Fibroblast of skin of left biceps (primary cell): ENCODE measurements around the gene RBM38.
A peak's percentile ranks its signal among the peaks of the same experiment; 100 is the strongest.
"Not testable (repeated sequence)": the region's sequence is repeated elsewhere in the genome, so short reads cannot be mapped to it uniquely, and the experiment has no call there.

Source experiments
- DNase-seq, 2 experiments: peaks; one replicate each; pipeline ENCODE4 v3.0.0-alpha.2; 2013; ENCODE audit warnings: low read depth in 2 of 2

The RBM38 gene

DNA sequence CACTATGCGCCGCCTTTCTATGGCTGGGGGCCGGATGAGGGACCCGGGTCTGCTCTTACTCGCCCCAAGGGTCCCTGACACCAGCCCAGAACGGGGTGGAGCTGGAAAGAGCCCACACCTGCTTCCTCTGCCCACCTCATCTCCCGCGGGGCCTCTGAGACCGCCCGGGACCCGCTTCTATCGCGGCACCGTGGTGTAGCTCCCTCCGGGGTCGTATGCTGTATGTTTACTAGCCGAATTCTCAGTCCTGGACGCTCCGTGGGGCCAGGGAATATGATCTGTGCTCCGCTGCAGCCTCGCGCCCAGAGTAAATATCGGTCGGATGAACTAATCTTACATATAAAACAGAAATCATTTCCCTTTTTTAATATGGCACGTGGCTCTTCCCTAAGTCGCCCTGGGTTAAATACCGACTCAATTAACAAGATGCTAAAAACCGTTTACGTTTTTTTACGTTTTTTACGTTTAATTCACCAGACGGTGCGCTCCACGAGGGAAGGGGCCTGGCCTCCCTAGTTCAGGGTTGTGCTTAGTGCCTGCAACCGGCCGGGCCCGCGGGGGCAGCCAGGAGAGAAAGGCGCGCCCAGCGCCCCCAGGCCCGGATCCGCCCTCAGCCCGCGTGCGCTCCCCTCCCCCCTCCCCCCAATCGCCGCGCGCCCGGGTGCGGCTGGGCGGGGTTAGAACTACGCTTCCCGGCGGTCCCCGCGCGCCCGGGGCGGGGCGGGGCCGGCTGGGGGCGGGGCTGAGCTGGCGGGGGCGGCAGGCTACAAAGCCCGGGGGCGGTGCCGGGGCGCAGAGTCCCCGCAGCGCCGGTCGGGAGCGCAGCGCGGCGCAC lies at the start of gene RBM38:
Gene RBM38, plus strand, starts transcription at position 793 of the 835 bp plus-strand sequence. CDS start 186 bp downstream, outside the sequence.
- peak; percentile 24 to 36 for DNase-seq

DNA sequence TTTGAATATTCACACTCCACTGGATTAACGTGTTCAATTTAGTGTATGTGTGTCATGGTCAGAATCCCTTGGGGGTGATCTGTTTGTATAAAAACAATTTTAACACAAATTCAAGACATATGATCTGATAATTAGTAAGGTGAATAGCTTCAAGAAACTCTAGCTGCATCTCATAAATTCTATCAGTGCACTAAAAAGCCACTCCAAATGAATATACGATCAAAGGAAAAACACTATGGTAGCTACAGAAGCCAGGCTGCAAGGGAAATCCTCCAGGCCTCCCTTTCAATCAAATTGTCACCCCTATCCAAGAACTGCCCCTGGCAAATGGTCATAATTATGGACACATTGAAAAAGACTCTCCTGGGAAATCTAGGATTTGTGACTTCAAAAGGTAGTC lies 49.5 kb upstream of the RBM38 start:
- DNase-seq: no peak

DNA sequence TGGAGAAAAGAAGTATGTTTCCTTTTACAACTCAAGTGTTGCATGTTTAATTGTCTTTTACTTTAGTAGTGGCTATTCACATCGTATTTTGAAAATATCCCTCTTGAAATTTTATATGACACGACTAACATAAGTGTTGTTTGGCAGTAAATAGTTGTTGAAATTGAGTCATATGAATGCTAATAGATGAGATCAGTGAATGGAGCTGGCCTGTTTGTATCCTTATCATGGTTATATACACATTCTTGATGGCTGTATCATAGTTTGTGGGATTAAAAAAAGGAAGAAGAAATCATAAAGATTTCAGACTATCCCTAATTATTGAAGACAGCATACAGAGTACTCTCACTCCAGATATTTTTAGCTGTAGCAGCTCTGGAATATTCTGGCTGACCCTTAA lies 48.4 kb upstream of the RBM38 start:
- DNase-seq: no peak

DNA sequence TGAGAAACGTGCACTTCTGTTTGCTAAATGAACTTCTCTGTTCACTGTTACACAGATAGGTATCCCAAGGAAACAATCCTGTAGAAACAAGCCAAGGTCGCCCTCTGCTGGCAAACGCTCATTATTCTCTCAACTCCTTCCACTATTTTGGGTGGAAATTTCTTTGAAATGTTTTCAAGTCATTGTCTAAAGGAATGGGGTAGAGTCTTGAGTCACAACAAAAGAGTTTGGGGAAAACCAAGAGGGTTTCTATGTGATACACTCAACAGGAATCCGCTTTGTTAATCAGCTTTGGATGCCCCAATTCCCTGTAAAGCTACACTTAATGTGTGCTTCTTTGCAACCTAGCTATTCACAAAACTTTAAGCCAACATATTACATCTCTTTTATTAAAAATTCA lies 44.7 kb upstream of the RBM38 start:
- peak; percentile 33 to 42 for DNase-seq

DNA sequence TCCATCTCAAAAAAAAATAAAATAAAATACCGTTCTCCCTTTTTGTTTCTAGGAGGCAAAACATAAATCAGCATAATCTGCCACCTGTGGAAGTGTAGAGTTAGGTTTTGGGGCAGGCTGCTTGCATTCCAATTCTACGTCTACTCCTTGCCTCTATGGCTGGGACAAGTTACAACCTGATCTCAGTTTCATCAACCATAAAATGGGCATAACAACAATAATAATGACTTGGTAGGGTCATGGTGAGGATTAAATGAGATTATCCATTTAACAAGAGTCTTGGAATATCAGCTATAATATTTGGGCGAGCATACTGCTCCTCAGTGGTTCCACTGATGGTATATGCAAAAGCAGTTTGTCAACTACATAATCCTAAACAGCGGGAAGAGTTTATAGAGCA lies 43.8 kb upstream of the RBM38 start:
- DNase-seq: no peak

DNA sequence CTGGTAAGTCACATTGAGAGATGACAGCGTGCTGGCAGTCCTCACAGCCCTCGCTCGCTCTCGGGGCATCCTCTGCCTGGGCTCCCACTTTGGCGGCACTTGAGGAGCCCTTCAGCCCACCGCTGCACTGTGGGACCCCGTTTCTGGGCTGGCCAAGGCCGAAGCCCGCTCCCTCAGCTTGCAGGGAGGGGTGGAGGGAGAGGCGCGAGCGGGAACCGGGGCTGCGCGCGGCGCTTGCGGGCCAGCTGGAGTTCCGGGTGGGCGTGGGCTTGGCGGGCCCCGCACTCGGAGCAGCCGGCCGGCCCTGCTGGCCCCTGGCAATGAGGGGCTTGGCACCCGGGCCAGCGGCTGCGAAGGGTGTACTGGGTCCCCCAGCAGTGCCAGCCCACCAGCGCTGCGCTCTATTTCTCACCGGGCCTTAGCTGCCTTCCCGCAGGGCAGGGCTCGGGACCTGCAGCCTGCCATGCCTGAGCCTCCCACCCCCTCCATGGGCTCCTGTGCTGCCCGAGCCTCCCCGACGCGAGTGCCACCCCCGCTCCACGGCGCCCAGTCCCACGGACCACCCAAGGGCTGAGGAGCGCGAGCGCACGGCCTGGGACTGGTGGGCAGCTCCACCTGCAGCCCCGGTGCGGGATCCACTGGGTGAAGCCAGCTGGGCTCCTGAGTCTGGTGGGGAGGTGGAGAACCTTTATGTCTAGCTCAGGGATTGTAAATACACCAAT lies 42.8 kb upstream of the RBM38 start:
- DNase-seq: not testable (repeated sequence)

DNA sequence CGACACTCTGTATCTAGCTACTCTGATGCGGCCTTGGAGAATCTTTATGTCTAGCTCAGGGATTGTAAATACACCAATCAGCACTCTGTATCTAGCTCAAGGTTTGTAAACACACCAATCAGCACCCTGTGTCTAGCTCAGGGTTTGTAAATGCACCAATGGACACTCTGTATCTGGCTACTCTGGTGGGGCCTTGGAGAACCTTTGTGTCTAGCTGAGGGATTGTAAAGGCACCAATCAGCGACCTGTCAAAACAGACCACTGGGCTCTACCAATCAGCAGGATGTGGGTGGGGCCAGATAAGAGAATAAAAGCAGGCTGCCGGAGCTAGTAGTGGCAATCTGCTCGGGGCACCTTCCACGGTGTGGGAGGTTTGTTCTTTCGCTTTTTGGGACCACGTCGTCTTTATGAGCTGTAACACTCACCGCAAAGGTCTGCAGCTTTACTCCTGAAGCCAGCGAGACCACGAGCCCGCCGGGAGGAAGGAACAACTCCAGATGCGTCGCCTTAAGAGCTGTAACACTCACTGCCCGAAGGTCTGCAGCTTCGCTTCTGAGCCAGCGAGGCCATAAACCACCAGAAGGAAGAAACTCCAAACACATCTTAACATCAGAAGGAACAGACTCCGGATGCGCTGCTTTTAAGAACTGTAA lies 42.1 kb upstream of the RBM38 start:
- DNase-seq: not testable (repeated sequence)

DNA sequence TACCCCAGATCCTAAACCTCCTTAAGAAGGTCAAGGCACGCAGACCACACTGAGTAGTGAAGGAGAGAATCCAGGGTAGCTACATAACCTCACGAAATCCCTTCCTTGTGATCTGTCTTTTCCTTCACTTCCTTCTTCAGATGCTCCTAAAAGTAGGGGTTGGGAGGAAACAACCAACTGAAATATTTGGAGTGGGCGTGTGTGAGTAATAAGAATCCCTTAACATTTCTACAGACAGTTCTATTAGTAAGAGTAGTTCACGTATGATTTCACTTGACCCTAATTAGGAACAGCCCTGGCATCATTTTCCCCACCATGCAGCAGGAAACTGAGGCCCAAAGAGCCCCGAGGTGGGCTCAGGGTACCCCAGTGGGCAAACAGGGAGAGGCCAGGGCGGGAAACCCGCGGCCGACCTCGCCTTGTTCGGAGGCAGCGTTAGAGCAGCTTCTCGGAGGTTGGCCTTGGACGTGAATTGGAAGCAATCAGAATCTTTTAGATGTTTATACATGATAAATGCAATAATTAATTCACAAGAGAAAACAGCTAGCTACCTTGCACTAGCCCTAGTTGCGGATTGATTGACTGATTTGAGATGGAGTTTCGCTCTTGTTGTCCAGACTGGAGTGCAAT lies 41.0 kb upstream of the RBM38 start:
- DNase-seq: no peak

DNA sequence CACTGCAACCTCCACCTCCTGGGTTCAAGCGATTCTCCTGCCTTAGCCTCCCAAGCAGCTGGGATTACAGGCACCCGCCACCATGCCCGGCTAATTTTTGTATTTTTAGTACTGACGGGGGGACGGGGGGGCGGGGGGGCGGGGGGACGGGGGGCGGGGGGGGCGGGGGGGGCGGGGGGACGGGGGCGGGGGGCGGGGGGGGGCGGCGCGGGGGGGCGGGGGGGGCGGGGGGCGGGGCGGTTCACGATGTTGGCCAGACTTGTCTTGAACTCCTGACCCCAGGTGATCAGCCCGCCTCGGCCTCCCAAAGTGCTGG lies 40.5 kb upstream of the RBM38 start:
- DNase-seq: not testable (repeated sequence)

DNA sequence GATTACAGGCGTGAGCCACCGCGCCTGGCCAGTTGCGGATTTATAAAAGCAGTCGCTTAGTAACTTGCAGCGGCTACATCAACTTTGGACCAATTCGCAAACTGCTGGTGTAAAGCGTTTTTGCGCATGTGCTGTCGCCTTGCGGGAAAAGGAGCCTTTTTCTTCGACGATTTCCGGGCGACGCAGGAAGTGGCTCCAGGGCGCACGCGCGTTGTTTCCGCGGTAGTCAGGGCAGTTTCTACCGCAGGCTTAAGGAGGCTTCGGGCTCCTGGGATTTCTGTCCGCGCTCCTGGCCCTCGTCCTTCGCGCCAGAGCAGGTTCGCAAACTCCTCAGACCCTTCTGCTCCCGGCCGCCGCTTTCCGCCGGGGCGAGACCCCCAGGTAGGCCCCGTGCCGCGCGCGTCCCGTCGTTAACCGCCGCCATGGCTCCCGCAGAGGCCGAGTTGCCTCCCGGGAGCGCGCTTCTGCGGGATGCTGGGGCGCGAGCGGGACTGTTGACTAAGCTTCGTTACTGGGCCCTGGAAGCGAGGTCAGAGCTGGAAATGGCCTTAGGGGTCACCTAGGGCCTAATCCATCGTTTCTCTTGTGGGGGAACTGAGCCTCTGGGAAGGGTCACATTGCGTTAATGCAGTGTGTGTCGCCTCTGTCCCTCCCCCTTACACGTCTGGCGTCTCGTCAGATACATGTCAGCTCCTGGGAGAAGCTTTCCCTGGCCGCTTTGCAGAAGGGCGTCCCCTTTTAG lies 40.0 kb upstream of the RBM38 start, which contains the start of gene RAE1:
Gene RAE1, plus strand, starts transcription at position 214 of the 742 bp plus-strand sequence. CDS start 2,784 bp downstream, outside the sequence.
- peak; percentile 68 to 69 for DNase-seq

DNA sequence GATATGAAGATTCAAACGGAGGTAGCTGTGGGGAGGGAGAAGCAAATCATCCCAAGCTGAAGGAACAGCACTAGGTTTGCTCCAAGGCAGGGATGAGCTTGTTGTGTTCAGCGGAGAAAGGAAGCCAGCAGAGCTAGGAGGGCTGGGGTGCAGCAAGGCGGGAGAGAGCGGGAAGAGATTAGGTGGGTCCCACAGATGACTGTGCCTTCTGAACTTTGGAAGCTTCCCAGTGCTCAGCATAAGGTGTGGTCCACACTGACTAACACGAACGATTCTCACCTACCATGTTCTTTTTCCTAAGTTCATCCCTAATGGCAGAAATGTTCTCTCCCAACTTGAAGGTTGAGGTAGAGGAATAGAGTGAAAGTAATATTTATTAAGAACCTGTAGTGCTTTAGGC lies 38.9 kb upstream of the RBM38 start:
- DNase-seq: no peak

DNA sequence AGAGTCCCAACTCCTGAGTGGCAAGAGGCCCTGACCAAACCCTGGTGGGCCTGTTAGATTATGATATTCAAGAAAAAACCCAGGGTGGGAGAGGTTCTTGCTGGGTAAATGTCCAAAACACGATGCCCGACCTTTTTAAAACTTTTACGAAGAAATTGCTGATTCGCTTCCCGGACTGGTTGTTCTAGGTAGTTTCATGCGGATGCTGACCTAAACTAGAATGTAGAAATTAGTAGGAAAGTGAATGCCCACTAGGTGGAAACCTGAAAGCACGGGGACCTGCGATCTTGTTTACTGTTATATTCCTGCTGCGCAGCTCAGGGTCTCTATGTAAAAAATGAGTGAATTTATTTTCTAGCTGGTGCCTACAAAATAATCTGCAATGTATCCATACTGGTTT lies 37.8 kb upstream of the RBM38 start:
- DNase-seq: no peak

DNA sequence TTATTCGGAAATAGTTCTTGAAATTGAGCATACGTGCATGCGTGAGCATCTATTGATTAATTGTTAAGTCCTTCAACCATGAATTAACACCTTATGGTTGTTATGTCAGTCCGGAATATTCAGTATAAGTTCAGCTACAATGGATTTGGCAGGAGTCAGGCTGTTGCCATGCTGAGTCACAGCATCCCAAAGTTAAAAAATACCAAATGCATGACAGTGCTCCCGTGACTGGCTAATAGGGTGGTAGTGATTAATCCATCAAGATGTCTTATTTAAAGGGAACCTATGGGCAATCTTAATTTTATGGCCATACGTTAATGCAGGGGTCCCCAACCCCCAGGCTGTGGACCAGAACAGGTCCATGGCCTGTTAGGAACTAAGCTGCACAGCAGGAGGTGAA lies 29.7 kb upstream of the RBM38 start:
- peak; percentile 40 to 50 for DNase-seq

DNA sequence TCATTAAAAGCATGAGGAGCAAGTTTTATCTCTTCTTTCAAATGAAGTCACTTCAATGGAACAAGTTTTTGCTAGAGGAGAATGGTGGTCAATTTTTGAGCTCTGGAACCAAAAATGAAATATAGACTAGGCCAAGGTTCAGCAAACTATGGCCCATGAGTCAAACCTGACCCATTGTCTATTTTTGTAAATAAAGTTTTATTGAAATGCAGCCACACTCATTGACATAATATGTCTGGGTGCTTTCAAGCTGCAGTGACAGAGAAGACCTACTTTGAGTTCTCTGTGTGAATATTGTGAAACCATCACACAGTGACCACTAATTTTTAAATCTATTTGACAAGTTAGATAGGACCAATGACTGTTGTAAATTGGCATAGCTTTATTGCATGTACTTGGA lies 26.7 kb upstream of the RBM38 start:
- no peak for DNase-seq

DNA sequence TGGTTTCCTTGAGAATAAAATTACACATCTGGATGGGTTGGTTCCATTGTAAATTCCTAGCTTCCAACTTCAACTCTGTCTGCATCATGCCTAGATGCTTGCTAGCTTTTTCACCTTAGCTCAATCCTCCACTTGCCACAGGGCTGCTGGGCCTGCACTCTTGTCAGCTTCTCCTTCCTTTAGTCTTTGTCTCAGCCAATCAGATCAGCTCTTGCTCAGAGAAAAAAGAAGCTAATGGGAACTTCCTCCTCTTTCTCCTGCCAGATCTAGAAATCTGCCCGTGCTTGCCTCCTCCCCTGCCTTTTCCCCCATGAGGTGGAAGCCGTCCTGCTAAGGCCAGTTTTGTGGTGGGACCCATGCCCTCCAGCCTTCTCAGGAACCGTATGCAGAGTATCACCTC lies 21.6 kb upstream of the RBM38 start:
- no peak for DNase-seq

DNA sequence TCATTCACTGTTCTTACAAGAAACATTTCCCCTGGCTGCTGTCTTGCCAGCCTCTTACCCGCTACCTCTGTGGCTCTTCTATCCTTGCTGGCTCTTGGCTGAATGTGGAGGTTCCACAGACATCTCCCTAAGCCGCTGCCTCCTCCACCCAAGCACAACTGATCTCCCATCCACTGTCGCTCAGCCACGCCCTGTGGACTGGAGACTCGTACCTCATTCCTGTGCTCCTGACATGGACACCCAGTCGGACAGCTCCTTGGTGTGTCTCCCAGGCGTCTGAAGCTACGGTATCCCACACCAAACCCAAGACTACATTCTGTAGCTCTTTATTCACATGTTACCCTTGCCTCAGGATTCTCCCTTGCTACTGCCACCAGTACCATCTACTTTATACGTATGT lies 20.9 kb upstream of the RBM38 start:
- no peak for DNase-seq

DNA sequence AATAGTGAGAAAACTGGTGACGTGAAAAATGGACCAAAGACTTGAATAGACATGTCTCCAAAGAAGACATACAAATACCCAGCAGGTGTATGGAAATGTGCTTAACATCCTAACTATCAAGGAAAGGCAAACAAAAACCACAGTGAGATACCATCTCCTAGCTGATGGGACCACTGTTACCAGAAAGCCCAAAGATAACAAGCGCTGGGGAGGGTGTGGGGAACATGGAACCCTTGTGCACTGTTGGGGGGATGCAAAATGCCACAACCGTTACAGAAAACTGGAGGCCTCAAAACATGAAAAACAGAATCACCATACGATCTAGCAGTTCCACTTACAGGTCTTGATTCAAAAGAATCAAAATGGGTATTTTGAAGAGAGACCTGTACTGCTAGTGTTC lies 19.8 kb upstream of the RBM38 start:
- DNase-seq: no peak

DNA sequence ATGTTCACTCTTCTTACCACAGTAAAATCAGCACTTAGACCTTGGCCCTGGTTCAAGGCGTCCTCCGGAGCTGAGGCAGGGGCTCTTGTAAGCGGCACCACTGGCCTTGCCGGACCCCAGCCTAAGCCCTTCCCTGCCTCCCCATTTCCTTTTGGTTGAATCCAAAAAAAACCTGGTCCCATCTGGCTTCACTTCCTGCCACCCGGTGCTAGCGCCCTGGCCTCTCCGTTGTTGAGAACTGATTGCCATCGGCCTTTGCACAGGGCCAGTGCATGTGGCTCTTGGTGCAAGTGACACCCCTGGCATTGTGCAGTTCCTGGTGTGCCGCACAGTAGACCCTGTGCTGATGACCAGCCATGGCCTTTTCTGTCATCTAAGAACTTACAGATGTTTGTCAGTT lies 19.0 kb upstream of the RBM38 start:
- no peak for DNase-seq

DNA sequence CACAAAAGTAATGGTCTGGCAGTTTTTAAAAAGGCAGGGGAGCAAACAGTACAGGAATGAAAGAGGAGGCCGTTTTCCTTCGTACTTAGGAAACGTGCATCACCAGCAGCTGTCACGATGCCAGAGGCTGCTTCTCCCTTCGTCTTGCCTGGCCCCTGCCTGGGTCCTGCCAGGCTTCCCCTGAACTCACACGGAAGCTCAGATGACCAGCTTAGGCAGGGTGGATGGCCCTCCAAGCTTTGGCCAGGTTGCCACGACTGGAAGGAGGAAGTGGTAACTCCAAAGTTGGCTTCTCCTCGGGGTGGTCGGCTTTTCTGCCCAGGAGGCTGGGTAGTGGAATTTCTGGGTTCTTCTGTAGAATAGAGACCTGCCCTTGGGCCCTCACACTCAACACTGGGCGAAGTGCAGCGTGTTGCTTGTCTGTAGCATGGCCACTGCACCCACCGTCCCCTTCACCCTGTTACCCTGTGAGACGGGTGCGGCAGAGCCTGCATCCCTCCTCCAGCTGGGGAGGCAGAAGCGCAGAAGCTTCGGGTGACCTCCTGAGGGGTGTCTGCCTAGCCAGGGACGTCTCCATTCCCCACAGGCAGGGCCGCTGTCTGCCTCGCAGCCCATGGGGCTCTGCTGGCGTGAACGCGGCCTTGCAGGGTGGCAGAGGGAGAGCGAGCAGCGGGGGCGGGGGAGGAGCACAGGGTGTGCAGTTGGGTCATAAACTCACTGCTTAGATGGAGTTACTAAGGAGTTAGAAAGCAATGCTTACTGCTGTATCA lies 18.4 kb upstream of the RBM38 start:
- no peak for DNase-seq

DNA sequence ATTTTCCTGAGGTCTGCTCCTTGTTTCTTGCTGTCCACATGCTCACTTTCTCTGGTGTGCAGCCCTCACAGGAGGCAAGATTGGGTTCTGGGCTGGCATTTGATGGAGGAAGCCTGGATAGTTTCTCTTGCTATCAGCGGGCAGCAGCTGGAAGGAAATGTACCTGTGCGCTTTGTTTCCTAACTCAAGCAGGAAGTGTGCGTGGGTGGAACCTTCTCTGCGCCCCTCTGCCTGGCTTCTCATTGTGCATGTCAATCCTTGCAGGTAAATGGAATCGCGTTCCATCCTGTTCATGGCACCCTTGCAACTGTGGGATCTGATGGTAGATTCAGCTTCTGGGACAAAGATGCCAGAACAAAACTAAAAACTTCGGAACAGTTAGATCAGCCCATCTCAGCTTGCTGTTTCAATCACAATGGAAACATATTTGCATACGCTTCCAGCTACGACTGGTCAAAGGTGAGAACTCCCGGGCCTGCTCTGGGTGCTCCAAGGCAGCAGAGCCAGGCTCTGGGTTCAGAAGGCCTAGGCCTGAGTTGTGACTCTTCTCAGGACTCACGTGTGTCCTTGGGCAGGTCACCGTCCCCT lies 16.8 kb upstream of the RBM38 start:
- DNase-seq: no peak
